GM23338 (cell line): ENCODE data around the gene PABPC1L. TPM values are rescaled to one million over a fixed set of nuclear protein-coding genes. Genes with fewer than 3 reads are reported as not detected.

Experiments used
- ATAC-seq: fragments of 200-7000 bp; cut with Tn5 transposase; 3 replicates; pipeline ENCODE4 v1.9.1; 2020
- DNase-seq: peaks from one replicate; pipeline ENCODE4 v3.0.0-alpha.2; 2015; ENCODE audit warnings: low spot score
- H2AFZ ChIP-seq: fragments of 200-600 bp; sonication (generic); 2 replicates; pipeline ENCODE4 v1.8.0; 2016; ENCODE audit warnings: antibody characterized with exemption, mild to moderate bottlenecking, moderate library complexity
- H3F3A ChIP-seq: fragments of 200-600 bp; sonication (generic); replicated peaks from 2 replicates; pipeline ENCODE4 v1.8.0; 2017; ENCODE audit warnings: antibody characterized with exemption, mixed run types, low read depth
- H3K27ac ChIP-seq: fragments of 200-600 bp; sonication (generic); 2 replicates; pipeline ENCODE4 v1.6.1; 2016; ENCODE audit warnings: low read depth
- H3K27me3 ChIP-seq: fragments of 200-600 bp; sonication (generic); 2 replicates; pipeline ENCODE4 v1.8.0; 2016; ENCODE audit warnings: mild to moderate bottlenecking, mixed run types, moderate library complexity; ENCODE audit not compliant: insufficient read depth
- H3K36me3 ChIP-seq: fragments of 200-600 bp; sonication (generic); 2 replicates; pipeline ENCODE4 v1.8.0; 2016; ENCODE audit warnings: mild to moderate bottlenecking; ENCODE audit not compliant: insufficient read depth
- H3K4me1 ChIP-seq: fragments of 200-600 bp; sonication (generic); 2 replicates; pipeline ENCODE4 v1.8.0; 2016; ENCODE audit warnings: mild to moderate bottlenecking, moderate library complexity; ENCODE audit not compliant: insufficient read depth
- H3K4me2 ChIP-seq: fragments of 200-600 bp; sonication (generic); 2 replicates; pipeline ENCODE4 v1.7.1; 2017; ENCODE audit warnings: mixed run types
- H3K4me3 ChIP-seq: fragments of 200-600 bp; sonication (generic); 2 replicates; pipeline ENCODE4 v1.6.1; 2016; ENCODE audit warnings: mixed run types
- H3K79me2 ChIP-seq: fragments of 200-600 bp; sonication (generic); replicated peaks from 2 replicates; pipeline ENCODE4 v1.8.0; 2017; ENCODE audit warnings: mild to moderate bottlenecking; ENCODE audit not compliant: insufficient read depth
- H3K9me2 ChIP-seq: fragments of 200-600 bp; sonication (generic); 2 replicates; pipeline ENCODE4 v1.8.0; 2017; ENCODE audit not compliant: insufficient read depth
- H4K20me1 ChIP-seq: fragments of 200-600 bp; sonication (generic); replicated peaks from 2 replicates; pipeline ENCODE4 v1.8.0; 2017; ENCODE audit warnings: mild to moderate bottlenecking; ENCODE audit not compliant: insufficient read depth
- H3K27ac Mint-ChIP-seq: 2 replicates; pipeline ENCODE4 v1.8.0; 2020; ENCODE audit warnings: inconsistent platforms, mild to moderate bottlenecking, moderate library complexity, mixed read lengths
- H3K27me3 Mint-ChIP-seq: 3 replicates; pipeline ENCODE4 v1.8.0; 2022; ENCODE audit warnings: low read depth, mild to moderate bottlenecking, moderate library complexity, mixed read lengths, inconsistent platforms; ENCODE audit not compliant: insufficient read depth, poor library complexity
- H3K36me3 Mint-ChIP-seq: 3 replicates; pipeline ENCODE4 v1.8.0; 2021; ENCODE audit warnings: low read depth, mild to moderate bottlenecking, inconsistent platforms, moderate library complexity, mixed read lengths
- H3K4me1 Mint-ChIP-seq: 3 replicates; pipeline ENCODE4 v1.8.0; 2020; ENCODE audit warnings: mild to moderate bottlenecking, inconsistent platforms, mixed read lengths
- H3K4me3 Mint-ChIP-seq: 3 replicates; pipeline ENCODE4 v1.8.0; 2021; ENCODE audit warnings: moderate library complexity, mild to moderate bottlenecking, inconsistent platforms, mixed read lengths
- H3K9me3 Mint-ChIP-seq: 3 replicates; pipeline ENCODE4 v1.8.0; 2020; ENCODE audit warnings: moderate library complexity, mild to moderate bottlenecking, inconsistent platforms, mixed read lengths
- CREB1 ChIP-seq: fragments of 250-450 bp; sonication (Bioruptor Pico); IDR thresholded peaks from 2 replicates; pipeline ENCODE4 v1.5.0; 2020; ENCODE audit warnings: low read depth, mild to moderate bottlenecking, moderate library complexity
- EZH2 ChIP-seq: fragments of 200-600 bp; sonication (generic); IDR thresholded peaks from one replicate; pipeline ENCODE4 v1.8.0; 2017; ENCODE audit warnings: antibody characterized with exemption, mild to moderate bottlenecking, low read depth; ENCODE audit not compliant: unreplicated experiment
- POLR2AphosphoS5 ChIP-seq: IDR thresholded peaks from 2 replicates; pipeline ENCODE4 v1.6.1; 2016; ENCODE audit warnings: antibody characterized with exemption, low read depth
- STAT1 ChIP-seq: IDR thresholded peaks from one replicate; pipeline ENCODE4 v1.6.1; 2016; ENCODE audit warnings: antibody characterized with exemption; ENCODE audit not compliant: unreplicated experiment
- polyA plus RNA-seq: library from polyadenylated mRNA; unstranded; fragments of >200 nt; fragmentation: Nextera tagmentation; extraction: Ambion mirVana; gene quantifications from 2 replicates; pipeline ENCODE4 v1.2.1, GENCODE V29; 2016
- total RNA-seq: library from RNA; depleted of rRNA; stranded (reverse); fragments of >200 nt; shearing (Covaris generic); gene quantifications from 2 replicates; pipeline ENCODE4 v1.2.3, GENCODE V29; 2014
- TF ChIP-seq, protein P1 (sequence below): IDR thresholded peaks from 2 replicates; pipeline ENCODE4 v1.6.1; 2016; ENCODE audit warnings: antibody characterized with exemption
- TF ChIP-seq, protein P2 (sequence below): fragments of 250-450 bp; sonication (Bioruptor Pico); IDR thresholded peaks from 2 replicates; pipeline ENCODE4 v1.5.0; 2020; ENCODE audit warnings: mild to moderate bottlenecking, moderate library complexity

PABPC1L gene
- total and polyA plus RNA-seq, 2 experiments from 2014 or later = 44.4 to 49.1 TPM

GRCh38 chr20:44932916-44933315 lies 23.1 kb downstream of the PABPC1L start:
- Histone ChIP-seq H3K4me2 (no peak overlapping the region), H3K27me3 (no peaks in the 10 kb centered on the region), H3F3A (no peaks in the 10 kb centered on the region), H3K36me3 (peaks cover 38% of the 10 kb centered on the region), H3K9me2 (no peaks in the 10 kb centered on the region), H3K79me2 (no peaks in the 10 kb centered on the region), H4K20me1 (peaks cover 7% of the 10 kb centered on the region; the same call in 1 of the 2 replicates), H3K27ac (no peak overlapping the region), H3K4me1 (no peaks in the 10 kb centered on the region), H2AFZ (no peak overlapping the region), H3K4me3 (no peak overlapping the region)
- ATAC-seq = no peak
- no peak for DNase-seq
- H3K4me3 Mint-ChIP-seq = no peak overlapping the region
- no peaks in the 10 kb centered on the region for H3K9me3 Mint-ChIP-seq
- H3K27ac Mint-ChIP-seq = no peak overlapping the region
- H3K36me3 Mint-ChIP-seq = peaks cover 56% of the 10 kb centered on the region
- peaks cover 15% of the 10 kb centered on the region for H3K27me3 Mint-ChIP-seq
- no peak for TF ChIP-seq STAT1
- TF ChIP-seq, protein P1, sequence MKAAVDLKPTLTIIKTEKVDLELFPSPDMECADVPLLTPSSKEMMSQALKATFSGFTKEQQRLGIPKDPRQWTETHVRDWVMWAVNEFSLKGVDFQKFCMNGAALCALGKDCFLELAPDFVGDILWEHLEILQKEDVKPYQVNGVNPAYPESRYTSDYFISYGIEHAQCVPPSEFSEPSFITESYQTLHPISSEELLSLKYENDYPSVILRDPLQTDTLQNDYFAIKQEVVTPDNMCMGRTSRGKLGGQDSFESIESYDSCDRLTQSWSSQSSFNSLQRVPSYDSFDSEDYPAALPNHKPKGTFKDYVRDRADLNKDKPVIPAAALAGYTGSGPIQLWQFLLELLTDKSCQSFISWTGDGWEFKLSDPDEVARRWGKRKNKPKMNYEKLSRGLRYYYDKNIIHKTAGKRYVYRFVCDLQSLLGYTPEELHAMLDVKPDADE = no peak
- TF ChIP-seq EZH2 = no peak
- TF ChIP-seq POLR2AphosphoS5 = no peak
- TF ChIP-seq, protein P2, sequence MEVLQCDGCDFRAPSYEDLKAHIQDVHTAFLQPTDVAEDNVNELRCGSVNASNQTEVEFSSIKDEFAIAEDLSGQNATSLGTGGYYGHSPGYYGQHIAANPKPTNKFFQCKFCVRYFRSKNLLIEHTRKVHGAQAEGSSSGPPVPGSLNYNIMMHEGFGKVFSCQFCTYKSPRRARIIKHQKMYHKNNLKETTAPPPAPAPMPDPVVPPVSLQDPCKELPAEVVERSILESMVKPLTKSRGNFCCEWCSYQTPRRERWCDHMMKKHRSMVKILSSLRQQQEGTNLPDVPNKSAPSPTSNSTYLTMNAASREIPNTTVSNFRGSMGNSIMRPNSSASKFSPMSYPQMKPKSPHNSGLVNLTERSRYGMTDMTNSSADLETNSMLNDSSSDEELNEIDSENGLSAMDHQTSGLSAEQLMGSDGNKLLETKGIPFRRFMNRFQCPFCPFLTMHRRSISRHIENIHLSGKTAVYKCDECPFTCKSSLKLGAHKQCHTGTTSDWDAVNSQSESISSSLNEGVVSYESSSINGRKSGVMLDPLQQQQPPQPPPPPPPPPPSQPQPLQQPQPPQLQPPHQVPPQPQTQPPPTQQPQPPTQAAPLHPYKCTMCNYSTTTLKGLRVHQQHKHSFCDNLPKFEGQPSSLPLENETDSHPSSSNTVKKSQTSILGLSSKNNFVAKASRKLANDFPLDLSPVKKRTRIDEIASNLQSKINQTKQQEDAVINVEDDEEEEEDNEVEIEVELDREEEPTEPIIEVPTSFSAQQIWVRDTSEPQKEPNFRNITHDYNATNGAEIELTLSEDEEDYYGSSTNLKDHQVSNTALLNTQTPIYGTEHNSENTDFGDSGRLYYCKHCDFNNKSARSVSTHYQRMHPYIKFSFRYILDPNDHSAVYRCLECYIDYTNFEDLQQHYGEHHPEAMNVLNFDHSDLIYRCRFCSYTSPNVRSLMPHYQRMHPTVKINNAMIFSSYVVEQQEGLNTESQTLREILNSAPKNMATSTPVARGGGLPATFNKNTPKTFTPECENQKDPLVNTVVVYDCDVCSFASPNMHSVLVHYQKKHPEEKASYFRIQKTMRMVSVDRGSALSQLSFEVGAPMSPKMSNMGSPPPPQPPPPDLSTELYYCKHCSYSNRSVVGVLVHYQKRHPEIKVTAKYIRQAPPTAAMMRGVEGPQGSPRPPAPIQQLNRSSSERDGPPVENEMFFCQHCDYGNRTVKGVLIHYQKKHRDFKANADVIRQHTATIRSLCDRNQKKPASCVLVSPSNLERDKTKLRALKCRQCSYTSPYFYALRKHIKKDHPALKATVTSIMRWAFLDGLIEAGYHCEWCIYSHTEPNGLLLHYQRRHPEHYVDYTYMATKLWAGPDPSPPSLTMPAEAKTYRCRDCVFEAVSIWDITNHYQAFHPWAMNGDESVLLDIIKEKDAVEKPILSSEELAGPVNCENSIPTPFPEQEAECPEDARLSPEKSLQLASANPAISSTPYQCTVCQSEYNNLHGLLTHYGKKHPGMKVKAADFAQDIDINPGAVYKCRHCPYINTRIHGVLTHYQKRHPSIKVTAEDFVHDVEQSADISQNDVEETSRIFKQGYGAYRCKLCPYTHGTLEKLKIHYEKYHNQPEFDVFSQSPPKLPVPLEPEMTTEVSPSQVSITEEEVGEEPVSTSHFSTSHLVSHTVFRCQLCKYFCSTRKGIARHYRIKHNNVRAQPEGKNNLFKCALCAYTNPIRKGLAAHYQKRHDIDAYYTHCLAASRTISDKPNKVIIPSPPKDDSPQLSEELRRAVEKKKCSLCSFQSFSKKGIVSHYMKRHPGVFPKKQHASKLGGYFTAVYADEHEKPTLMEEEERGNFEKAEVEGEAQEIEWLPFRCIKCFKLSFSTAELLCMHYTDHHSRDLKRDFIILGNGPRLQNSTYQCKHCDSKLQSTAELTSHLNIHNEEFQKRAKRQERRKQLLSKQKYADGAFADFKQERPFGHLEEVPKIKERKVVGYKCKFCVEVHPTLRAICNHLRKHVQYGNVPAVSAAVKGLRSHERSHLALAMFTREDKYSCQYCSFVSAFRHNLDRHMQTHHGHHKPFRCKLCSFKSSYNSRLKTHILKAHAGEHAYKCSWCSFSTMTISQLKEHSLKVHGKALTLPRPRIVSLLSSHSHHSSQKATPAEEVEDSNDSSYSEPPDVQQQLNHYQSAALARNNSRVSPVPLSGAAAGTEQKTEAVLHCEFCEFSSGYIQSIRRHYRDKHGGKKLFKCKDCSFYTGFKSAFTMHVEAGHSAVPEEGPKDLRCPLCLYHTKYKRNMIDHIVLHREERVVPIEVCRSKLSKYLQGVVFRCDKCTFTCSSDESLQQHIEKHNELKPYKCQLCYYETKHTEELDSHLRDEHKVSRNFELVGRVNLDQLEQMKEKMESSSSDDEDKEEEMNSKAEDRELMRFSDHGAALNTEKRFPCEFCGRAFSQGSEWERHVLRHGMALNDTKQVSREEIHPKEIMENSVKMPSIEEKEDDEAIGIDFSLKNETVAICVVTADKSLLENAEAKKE (CRISPR knock-in tag) = no peak
- TF ChIP-seq CREB1 (CRISPR knock-in tag) = no peak
- H3K4me1 Mint-ChIP-seq = peaks cover 6% of the 10 kb centered on the region; the same call in 2 of the 3 replicates
